Measurements from ENCODE around the gene CARD10. TPM values are rescaled to one million over a fixed set of nuclear protein-coding genes. Genes with fewer than 3 reads are reported as not detected.
"Not testable (repeated sequence)": the region's sequence is repeated elsewhere in the genome, so short reads cannot be mapped to it uniquely, and the experiment has no call there.

Gene CARD10
- total RNA-seq, 1 experiment from 2014 or later = 63.9 TPM

DNA sequence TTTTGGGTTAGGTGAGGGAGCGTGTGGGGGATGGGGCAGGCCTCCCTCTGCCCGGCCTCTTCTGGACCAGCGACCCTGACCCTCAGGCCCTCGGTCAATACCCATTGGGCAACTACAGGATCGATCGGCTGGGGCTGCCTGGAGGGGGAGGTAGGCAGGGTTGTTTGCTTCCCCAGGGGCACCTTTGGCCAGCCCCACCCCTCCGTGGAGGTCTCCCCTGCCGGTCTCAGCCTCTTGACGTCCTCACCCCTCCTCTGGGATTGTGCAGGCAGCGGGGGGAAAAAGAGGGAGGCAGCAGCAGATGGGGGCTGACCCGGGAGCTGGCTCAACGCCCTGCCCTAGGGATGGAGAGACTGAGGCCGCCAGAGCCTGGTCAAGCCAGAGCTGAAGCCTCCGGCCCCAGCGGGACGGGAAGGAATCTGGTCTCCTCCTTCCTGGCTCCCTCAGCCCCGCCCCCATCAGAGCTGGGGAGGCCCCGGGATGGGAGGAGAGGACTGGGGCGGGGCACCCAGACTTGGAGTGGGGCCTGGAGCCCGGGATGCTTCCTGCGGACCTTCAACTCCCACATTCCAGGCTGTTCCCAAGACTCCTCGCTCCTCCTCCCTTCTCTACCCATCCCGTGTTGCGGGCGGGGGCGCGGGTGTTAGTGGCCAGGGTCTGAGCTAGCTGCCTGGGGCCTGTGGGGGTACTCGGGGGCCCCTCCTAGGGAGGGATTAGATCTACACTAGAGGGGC, 26.7 kb upstream of the CARD10 start:
- Histone ChIP-seq H3K4me1 (replicated peaks; ENCODE audit: insufficient read depth) (peaks cover 74% of the 10 kb centered on the region), H4K20me1 (ENCODE audit: insufficient read depth) (no peaks in the 10 kb centered on the region), H3K9me2 (ENCODE audit: insufficient read depth) (no peaks in the 10 kb centered on the region), H3K9me3 (ENCODE audit: insufficient read depth, low read depth) (no peaks in the 10 kb centered on the region), H2AFZ (no peak overlapping the region), H3K4me3 (no peak overlapping the region), H3F3A (ENCODE audit: insufficient read depth, low read depth) (peaks cover 52% of the 10 kb centered on the region), H3K36me3 (ENCODE audit: low read depth) (no peaks in the 10 kb centered on the region), H3K79me2 (ENCODE audit: low read depth) (no peaks in the 10 kb centered on the region), H3K4me2 (peak overlapping the region; percentile 37; the same call in 1 of the 2 replicates), H3K27ac (peak overlapping the region; percentile 23; the same call in 1 of the 2 replicates), H3K27me3 (ENCODE audit: insufficient read depth, low read depth) (no peaks in the 10 kb centered on the region)
- ChIA-PET CTCF (interaction anchor here (0.5 to 4.4 kb wide), 6 partner anchors 16 to 287 kb away, joined by 4 to 52 read pairs (median 8); no protein-coding TSS in a partner anchor), POLR2A (ENCODE audit: unreplicated experiment) (interaction anchor here (0.6 to 2.5 kb wide), 6 partner anchors 14 to 262 kb away, joined by 3 to 9 read pairs (median 7); partner anchors contain the start of genes CDC42EP1 and GCAT)
- no TSS peak for BruUV-seq (replicated peaks)
- peak in 1 of 2 experiments; percentile 93 for DNase-seq
- TF ChIP-seq, protein P1, sequence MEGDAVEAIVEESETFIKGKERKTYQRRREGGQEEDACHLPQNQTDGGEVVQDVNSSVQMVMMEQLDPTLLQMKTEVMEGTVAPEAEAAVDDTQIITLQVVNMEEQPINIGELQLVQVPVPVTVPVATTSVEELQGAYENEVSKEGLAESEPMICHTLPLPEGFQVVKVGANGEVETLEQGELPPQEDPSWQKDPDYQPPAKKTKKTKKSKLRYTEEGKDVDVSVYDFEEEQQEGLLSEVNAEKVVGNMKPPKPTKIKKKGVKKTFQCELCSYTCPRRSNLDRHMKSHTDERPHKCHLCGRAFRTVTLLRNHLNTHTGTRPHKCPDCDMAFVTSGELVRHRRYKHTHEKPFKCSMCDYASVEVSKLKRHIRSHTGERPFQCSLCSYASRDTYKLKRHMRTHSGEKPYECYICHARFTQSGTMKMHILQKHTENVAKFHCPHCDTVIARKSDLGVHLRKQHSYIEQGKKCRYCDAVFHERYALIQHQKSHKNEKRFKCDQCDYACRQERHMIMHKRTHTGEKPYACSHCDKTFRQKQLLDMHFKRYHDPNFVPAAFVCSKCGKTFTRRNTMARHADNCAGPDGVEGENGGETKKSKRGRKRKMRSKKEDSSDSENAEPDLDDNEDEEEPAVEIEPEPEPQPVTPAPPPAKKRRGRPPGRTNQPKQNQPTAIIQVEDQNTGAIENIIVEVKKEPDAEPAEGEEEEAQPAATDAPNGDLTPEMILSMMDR (conservative IDR thresholded peaks at IDR 0.05) = no peak
- TF ChIP-seq EZH2 (IDR thresholded peaks at IDR 0.05; ENCODE audit: low read depth) = no peak
- intact Hi-C loops (cut with micrococcal nuclease; ENCODE audit: unreplicated experiment) = loop anchor here (1.0 to 10.0 kb wide), 7 partner anchors 21 to 361 kb away; partner anchors contain the start of genes ANKRD54, C1QTNF6, EIF3L and GCAT

DNA sequence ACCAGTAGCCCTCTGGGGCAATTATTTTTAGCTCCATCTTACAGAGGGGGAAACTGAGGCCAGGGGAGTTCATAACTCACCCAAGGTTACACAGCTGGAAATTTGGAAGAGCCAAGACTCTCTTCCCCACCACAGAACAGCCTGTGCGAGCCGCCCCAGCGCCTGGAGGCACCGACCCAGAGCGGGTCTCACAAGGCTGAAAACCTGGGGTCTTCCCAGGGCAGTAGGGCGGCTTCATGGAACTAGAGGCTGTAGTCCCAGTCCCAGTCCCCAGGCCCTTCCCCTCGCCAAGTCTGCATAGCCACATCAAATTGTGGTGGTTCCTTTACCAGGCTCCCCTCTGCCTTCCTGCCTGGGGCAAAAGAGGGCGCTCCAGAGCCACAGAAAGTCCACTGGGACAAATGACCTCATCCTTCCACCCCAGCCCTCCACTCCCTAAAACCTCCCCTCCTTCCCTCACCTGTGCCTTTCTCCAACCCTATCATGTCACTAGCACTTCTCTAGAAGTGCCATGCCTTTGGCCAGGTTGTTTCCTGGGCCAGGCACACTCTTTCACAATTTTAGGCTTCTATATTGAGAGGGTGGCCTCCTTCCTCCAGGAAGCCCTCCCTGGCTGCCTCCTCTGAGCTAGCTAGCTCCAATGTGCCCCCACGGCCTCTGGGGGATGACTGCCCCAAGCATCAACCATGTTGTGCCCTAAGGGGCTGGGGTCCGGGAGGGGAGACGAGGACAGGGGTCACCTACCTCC, 25.9 kb upstream of the CARD10 start:
- no peaks in the 10 kb centered on the region for H3K9me2 ChIP-seq (ENCODE audit: insufficient read depth)
- ChIA-PET POLR2A (ENCODE audit: unreplicated experiment) (interaction anchor here (0.6 to 2.5 kb wide), 3 partner anchors 15 to 32 kb away, joined by 3 to 9 read pairs (median 9); partner anchors contain the start of gene CDC42EP1), CTCF (interaction anchor here (0.8 to 4.4 kb wide), 6 partner anchors 16 to 286 kb away, joined by 4 to 52 read pairs (median 7); no protein-coding TSS in a partner anchor)
- H3K4me2 ChIP-seq = peak overlapping the region; percentile 37; the same call in 1 of the 2 replicates
- DNase-seq = peak; percentile 77 to 87
- no peaks in the 10 kb centered on the region for H3K27me3 ChIP-seq (ENCODE audit: insufficient read depth, low read depth)
- H2AFZ ChIP-seq = no peak overlapping the region
- H3K79me2 ChIP-seq (ENCODE audit: low read depth) = no peaks in the 10 kb centered on the region
- H3K4me1 ChIP-seq (replicated peaks; ENCODE audit: insufficient read depth) = peaks cover 81% of the 10 kb centered on the region
- intact Hi-C loops (cut with micrococcal nuclease; ENCODE audit: unreplicated experiment) = loop anchor here (1.0 to 10.0 kb wide), 7 partner anchors 22 to 360 kb away; partner anchors contain the start of genes ANKRD54, C1QTNF6, EIF3L and GCAT
- H3K9me3 ChIP-seq (ENCODE audit: insufficient read depth, low read depth) = no peaks in the 10 kb centered on the region
- 0 out of 2 replicates have a peak overlapping the region, but pooled peaks have one; percentile 19 for H3K27ac ChIP-seq
- H3K4me3 ChIP-seq = no peak overlapping the region
- BruUV-seq (replicated peaks) = TSS peak; percentile 64
- TF ChIP-seq, protein P1 (conservative IDR thresholded peaks at IDR 0.05) = peak; percentile 81
- TF ChIP-seq EZH2 (IDR thresholded peaks at IDR 0.05; ENCODE audit: low read depth) = no peak
- peaks cover 51% of the 10 kb centered on the region for H3F3A ChIP-seq (ENCODE audit: insufficient read depth, low read depth)
- H3K36me3 ChIP-seq (ENCODE audit: low read depth) = no peaks in the 10 kb centered on the region
- H4K20me1 ChIP-seq (ENCODE audit: insufficient read depth) = no peaks in the 10 kb centered on the region

DNA sequence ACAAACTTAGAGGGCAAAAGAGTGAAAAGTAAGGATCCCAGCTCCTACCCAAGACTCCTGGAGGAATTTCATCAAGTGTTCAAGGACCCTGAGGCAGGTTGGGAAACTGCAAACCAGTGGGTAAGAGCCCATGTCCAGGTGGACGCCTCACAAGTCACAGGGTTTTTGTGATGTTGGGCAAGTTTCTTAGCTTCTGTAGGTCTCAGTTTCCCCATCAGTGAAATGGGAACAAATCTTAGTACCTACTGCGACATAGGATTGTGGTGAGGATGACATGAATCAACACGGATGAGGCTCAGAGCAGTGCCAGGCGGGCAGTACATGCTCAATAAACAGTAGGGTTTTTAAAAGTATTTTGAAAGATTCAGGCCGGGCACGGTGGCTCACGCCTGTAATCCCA, 23.7 kb upstream of the CARD10 start:
- peak overlapping the region; percentile 95 for H3K27ac ChIP-seq
- H3K4me3 ChIP-seq = no peak overlapping the region
- no peaks in the 10 kb centered on the region for H3K9me2 ChIP-seq (ENCODE audit: insufficient read depth)
- intact Hi-C loops (cut with micrococcal nuclease; ENCODE audit: unreplicated experiment) = loop anchor here (10.0 kb wide), 4 partner anchors 132 to 358 kb away; partner anchors contain the start of genes ANKRD54, C1QTNF6, EIF3L and LGALS1
- peaks cover 81% of the 10 kb centered on the region for H3K4me1 ChIP-seq (replicated peaks; ENCODE audit: insufficient read depth)
- TF ChIP-seq EZH2 (IDR thresholded peaks at IDR 0.05; ENCODE audit: low read depth) = no peak
- TF ChIP-seq, protein P1 (conservative IDR thresholded peaks at IDR 0.05) = no peak
- ChIA-PET CTCF (interaction anchor here (1.4 to 1.8 kb wide), 2 partner anchors 20 to 48 kb away, joined by 6 to 14 read pairs; no protein-coding TSS in a partner anchor), POLR2A (ENCODE audit: unreplicated experiment) (no interaction called here)
- H3K4me2 ChIP-seq = peak overlapping the region; percentile 68; the same call in 1 of the 2 replicates
- no peaks in the 10 kb centered on the region for H3K27me3 ChIP-seq (ENCODE audit: insufficient read depth, low read depth)
- H4K20me1 ChIP-seq (ENCODE audit: insufficient read depth) = no peaks in the 10 kb centered on the region
- no TSS peak for BruUV-seq (replicated peaks)
- no peak overlapping the region for H2AFZ ChIP-seq
- peaks cover 55% of the 10 kb centered on the region for H3F3A ChIP-seq (ENCODE audit: insufficient read depth, low read depth)
- DNase-seq = no peak
- no peaks in the 10 kb centered on the region for H3K36me3 ChIP-seq (ENCODE audit: low read depth)
- no peaks in the 10 kb centered on the region for H3K9me3 ChIP-seq (ENCODE audit: insufficient read depth, low read depth)
- no peaks in the 10 kb centered on the region for H3K79me2 ChIP-seq (ENCODE audit: low read depth)

DNA sequence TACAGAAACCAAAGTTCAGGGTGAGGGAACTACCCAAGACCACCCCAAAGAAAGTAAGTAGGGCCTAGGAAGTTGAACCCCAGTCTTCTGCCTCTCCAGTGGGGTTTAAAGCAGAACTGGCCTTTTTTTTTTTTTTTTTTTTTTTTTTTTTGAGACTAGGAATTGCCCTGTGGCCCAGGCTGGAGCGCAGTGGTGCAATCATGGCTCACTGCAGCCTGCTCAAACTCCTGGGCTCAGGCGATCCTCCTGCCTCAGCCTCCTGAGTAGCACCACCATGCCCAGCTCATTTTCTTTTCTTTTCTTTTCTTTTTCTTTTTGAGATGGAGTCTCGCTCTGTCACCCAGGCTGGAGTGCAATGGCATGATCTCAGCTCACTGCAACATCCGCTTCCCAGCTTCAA, 23.2 kb upstream of the CARD10 start:
- H3K36me3 ChIP-seq (ENCODE audit: low read depth); BruUV-seq (replicated peaks); H2AFZ ChIP-seq; DNase-seq; H3K4me3 ChIP-seq; H3K9me2 ChIP-seq (ENCODE audit: insufficient read depth); H3K79me2 ChIP-seq (ENCODE audit: low read depth); H4K20me1 ChIP-seq (ENCODE audit: insufficient read depth); H3K27me3 ChIP-seq (ENCODE audit: insufficient read depth, low read depth); H3K9me3 ChIP-seq (ENCODE audit: insufficient read depth, low read depth): not testable (repeated sequence)
- Histone ChIP-seq H3K27ac (peak overlapping the region; percentile 95), H3F3A (ENCODE audit: insufficient read depth, low read depth) (peaks cover 52% of the 10 kb centered on the region), H3K4me2 (peak overlapping the region; percentile 68), H3K4me1 (replicated peaks; ENCODE audit: insufficient read depth) (peaks cover 79% of the 10 kb centered on the region)
- intact Hi-C loops (cut with micrococcal nuclease; ENCODE audit: unreplicated experiment) = loop anchor here (10.0 kb wide), 4 partner anchors 132 to 358 kb away; partner anchors contain the start of genes ANKRD54, C1QTNF6, EIF3L and LGALS1
- ChIA-PET CTCF (interaction anchor here (1.0 to 3.9 kb wide), 7 partner anchors 20 to 70 kb away, joined by 3 to 14 read pairs (median 7); no protein-coding TSS in a partner anchor), POLR2A (ENCODE audit: unreplicated experiment) (interaction anchor here (0.6 to 1.3 kb wide), 5 partner anchors 9 to 66 kb away, joined by 3 to 16 read pairs (median 4); partner anchors contain the start of gene GGA1)
